ENCODE results near the gene CNST. TPM values are rescaled to one million over a fixed set of nuclear protein-coding genes. Genes with fewer than 3 reads are reported as not detected.

The CNST gene
- total and polyA plus RNA-seq, 9 of the 15 experiments (the other 6 are each of a cell fraction or from before 2014, with no cell fraction given): 17.0 to 55.3 (median 30.8) TPM

DNA sequence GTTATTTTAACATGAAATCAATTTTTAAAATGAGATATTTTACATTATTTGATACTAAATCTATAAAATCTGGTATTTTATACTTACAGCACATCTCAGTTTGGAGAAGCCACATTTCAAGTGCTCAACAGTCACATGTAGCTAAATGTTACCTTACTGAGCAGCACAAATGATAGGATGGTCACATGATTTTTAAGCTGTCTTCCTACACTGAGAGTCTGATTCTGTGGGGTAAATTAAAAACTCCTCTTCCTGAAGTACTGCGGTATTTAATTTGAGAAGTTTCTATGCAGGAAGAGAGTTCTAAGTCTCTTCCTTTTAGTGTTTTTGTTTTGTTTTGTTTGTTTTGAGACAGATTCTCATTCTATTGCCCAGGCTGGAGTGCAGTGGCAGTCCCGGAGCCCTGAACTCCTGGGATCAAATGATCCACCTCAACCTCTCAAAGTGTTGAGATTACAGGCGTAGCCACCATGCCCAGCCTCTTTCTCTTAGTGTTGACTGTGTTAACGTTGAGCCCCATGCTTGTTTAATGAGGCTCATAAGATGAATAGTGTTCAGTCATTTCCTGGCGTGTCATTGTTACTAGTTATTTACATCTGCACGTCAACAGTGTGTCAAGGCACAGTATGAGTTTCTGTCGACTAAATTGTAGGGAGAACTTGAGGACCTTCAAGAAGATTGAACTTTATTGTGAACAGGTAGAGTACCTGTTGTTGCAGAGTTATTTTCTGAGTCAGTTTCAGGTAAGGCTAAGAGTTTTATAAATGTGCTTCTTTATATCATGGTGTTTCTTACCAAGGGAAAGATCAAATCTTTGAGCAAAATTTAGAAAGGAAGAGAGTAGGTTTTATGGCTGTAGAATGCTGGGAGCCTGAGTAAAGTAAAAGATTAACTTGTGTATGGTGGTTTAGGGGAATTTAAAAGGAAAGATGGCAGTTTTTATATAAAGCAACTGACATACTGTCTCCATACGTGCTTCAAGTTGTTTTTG, 3.3 kb downstream of the CNST start (continued):
- TF ChIP-seq CUX1 (CRISPR knock-in tag; IDR thresholded peaks at IDR 0.05): no peak
- TF ChIP-seq ZNF23 (CRISPR knock-in tag; IDR thresholded peaks at IDR 0.05): no peak
- TF ChIP-seq ZNF140 (CRISPR knock-in tag; IDR thresholded peaks at IDR 0.05): no peak
- no peak for TF ChIP-seq NCOA4 (IDR thresholded peaks at IDR 0.05; ENCODE audit: partially characterized antibody)
- TF ChIP-seq XRCC3 (IDR thresholded peaks at IDR 0.05): no peak
- TF ChIP-seq CAMTA2 (CRISPR knock-in tag; conservative IDR thresholded peaks at IDR 0.05): no peak
- no peak for TF ChIP-seq GATAD2A (IDR thresholded peaks at IDR 0.05)
- no peak for TF ChIP-seq ZNF551 (CRISPR knock-in tag; IDR thresholded peaks at IDR 0.05)
- TF ChIP-seq, protein P1, sequence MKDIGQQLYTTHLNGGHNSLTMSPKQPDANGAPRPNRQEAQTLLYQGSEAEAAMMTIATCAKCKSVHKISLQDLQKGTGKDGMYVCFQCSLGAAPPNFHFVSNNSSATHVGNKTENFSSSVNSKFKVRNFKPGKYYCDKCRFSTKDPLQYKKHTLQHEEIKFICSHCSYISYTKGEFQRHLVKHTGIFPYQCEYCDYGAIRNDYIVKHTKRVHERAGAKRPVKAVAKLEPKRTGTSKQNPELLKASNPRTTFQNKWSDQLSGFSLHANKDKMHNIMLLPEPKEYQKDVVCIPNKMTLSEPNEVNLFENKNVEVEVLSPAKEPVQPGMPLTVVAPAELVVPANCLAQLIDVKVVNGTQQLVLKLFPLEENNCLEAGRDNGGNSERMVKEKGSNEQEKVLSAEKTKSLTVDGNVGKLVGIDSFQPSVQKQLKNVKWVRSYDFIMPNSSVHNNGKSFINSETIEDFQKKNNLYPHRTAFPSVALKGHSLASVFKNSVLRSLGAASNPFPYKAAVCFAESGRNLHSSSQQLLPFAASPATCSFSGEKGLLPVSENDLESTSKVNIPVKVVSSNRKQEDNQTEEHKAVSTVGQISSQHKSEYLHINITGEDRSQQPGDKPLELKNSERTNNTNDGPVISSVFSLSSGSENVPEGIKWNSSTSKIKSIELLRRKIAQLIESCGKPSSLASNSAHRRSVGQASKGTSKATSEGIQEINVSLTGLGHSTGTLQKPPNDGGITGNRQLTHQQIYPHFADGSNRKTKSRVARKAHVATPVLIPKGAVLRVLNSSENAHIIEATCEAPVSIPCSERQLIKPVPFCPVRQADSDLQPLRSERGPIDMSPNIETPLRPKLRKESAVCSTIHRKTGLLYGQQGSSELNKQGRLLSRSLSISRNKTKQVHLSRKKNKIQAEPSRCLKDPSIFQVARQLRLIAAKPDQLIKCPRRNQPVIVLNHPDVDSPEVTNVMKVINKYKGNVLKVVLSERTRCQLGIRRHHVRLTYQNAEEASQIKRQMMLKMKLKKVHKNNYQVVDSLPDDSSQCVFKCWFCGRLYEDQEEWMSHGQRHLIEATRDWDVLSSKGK (CRISPR knock-in tag; IDR thresholded peaks at IDR 0.05): no peak
- peak in 1 of 3 experiments; percentile 35 for TF ChIP-seq YY1 (IDR thresholded peaks at IDR 0.05; ENCODE audit: borderline replicate concordance in 1 of 3, control insufficient read depth in 1 of 3, extremely low read depth in 1 of 3, insufficient read depth in 3 of 3, insufficient read length in 1 of 3, insufficient replicate concordance in 2 of 3, low read depth in 1 of 3, low read length in 2 of 3)
- TF ChIP-seq, protein P2, sequence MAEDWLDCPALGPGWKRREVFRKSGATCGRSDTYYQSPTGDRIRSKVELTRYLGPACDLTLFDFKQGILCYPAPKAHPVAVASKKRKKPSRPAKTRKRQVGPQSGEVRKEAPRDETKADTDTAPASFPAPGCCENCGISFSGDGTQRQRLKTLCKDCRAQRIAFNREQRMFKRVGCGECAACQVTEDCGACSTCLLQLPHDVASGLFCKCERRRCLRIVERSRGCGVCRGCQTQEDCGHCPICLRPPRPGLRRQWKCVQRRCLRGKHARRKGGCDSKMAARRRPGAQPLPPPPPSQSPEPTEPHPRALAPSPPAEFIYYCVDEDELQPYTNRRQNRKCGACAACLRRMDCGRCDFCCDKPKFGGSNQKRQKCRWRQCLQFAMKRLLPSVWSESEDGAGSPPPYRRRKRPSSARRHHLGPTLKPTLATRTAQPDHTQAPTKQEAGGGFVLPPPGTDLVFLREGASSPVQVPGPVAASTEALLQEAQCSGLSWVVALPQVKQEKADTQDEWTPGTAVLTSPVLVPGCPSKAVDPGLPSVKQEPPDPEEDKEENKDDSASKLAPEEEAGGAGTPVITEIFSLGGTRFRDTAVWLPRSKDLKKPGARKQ (CRISPR knock-in tag; IDR thresholded peaks at IDR 0.05): no peak

All from K562 (cell line).